HG02943 (cell line): ENCODE measurements around the gene IL17RC.

Experiments used
- ATAC-seq: cut with Tn5 transposase; IDR thresholded peaks from one replicate; pipeline ENCODE4 v1.9.1; 2021; ENCODE audit warnings: mild to moderate bottlenecking, low read depth, moderate library complexity; ENCODE audit not compliant: unreplicated experiment

IL17RC gene

DNA sequence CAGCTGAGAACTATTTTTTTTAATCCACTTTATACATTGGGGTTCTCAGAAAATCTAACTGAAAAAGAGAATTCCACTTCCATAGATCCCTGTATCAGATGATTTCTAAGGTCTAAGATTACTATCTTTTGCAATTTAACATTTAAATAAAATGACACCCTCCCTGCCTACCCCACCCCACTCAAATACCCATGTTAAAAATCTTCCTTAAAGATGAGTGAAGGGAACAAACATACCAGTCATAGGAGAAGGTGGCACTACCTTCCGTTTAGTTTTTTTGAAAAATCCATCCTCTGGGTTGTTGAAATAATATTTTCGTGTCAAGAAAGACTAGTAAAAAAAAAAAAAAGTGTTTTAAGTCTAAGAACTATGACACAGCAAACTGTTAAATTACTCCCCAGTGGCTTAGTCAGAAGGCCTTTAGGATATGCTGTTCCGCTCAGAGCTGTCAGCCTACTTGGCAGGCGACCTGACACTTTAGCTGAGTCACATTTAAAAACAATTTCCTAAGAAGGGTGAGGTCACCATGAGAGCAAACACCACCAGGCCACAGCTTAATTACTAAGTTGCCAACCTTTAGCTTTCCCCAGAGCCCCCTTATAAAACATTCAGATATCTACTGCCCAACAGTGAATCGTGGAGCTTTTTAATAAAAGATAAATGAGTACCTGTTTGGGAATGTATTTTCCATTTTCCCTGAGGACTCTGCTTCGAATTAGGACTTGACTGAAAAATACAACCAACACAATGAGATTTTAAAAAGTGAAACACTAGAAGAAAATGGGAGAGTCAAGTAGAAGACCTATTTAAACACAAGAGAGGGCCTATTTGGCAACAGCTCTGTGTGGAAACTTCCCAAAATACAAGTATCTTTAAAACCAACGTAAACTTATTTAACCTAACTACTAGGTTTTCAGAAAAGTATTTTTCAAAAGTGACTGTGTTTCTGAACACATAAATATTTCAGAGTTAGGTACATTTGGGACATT is 60.1 kb downstream of the IL17RC start:
- no peak for ATAC-seq

DNA sequence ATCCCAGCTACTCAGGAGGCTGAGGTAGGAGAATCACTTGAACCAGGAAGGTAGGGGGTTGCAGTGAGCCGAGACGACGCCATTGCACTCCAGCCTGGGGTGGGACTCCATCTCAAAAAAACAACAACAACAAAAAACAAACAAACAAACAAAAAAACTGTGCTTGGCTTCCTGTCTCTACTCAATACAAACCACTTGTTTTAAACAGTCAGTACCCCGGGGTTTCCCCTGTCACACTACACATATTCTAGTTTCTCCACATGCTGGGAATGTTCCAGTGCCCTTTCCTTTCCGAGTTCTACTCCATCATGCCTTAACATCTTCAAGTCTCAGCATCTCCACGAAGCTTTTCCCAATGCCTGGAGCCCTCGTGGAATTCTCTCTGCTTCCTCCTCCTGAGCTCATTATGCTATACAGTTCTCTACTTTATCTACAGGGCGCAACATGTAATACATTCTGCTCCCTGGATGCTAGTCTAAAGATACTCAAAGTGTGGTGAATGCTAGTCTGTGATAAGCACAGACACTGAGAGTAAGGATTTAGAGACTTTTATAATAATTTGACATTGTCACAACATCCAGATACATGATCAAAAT is 61.9 kb downstream of the IL17RC start:
- ATAC-seq: no peak

DNA sequence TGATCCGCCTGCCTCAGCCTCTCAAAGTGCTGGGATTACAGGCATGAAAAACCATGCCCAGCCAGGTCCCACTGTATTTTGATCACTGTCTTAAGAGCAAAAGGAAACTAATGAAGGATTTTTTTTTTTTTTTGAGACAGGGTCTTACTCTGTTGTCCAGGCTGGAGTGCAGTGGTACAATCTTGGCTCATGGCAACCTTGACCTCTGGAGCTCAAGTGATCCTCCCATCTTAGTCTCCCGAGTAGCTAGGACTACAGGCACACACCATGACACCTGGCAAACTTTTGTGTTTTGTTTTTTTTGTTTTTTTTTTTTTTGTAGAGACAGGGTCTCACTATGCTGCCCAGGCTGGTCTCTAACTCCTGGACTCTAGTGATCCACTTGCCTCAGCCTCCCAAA is 63.4 kb downstream of the IL17RC start:
- ATAC-seq: no peak
